DND-41 (cell line): Measurements from ENCODE around the gene ZNF732.

Source experiments
- CTCF ChIP-seq: IDR thresholded peaks from 2 replicates; pipeline ENCODE4 v1.5.1; 2012; ENCODE audit warnings: borderline replicate concordance, low read length, moderate library complexity, mild to moderate bottlenecking; ENCODE audit not compliant: poor library complexity, severe bottlenecking; ENCODE audit errors: extremely low read depth
- EZH2 ChIP-seq: IDR thresholded peaks from 3 replicates; pipeline ENCODE4 v1.6.1; 2012; ENCODE audit warnings: borderline replicate concordance, low read depth, mild to moderate bottlenecking, moderate library complexity, low read length, inconsistent platforms; ENCODE audit not compliant: severe bottlenecking

- TF ChIP-seq CTCF (no peak), EZH2 (no peak)
Observed at GRCh38 chr4:309807-310206, 4.5 kb upstream of the ZNF732 start.
